ENCODE data around the gene DNPEP. TPM values are rescaled to one million over a fixed set of nuclear protein-coding genes. Genes with fewer than 3 reads are reported as not detected.

The DNPEP gene
- total and polyA plus RNA-seq, 2 of the 4 experiments (the other 2 are of a cell fraction) = 74.2 to 89.4 TPM

GRCh38 chr2:219426068-219426443, 38.3 kb upstream of the DNPEP start:
- H2AK9ac ChIP-seq (replicated peaks; ENCODE audit: low read depth, low read length, poor library complexity) = no peak overlapping the region
- in situ Hi-C loops (cut with MboI; ENCODE audit: low sequenced_read_pairs) (no loop called here), intact Hi-C loops (cut with micrococcal nuclease) (no loop called here), dilution Hi-C loops (cut with HindIII; ENCODE audit: low sequenced_read_pairs, unreplicated experiment) (no loop called here)
- ChIA-PET CTCF (no interaction called here), POLR2A (ENCODE audit: unreplicated experiment) (no interaction called here)
- no peak overlapping the region for H3K18ac ChIP-seq (ENCODE audit: low read depth, low read length)
- H3K9ac ChIP-seq (ENCODE audit: low read depth, low read length) = no peak overlapping the region
- no peak overlapping the region for H3K23ac ChIP-seq (ENCODE audit: low read depth, low read length)
- H3K79me1 ChIP-seq (ENCODE audit: low read depth in 1 of 2, low read length in 2 of 2) = no peaks in the 10 kb centered on the region
- no peak overlapping the region for H2BK20ac ChIP-seq (ENCODE audit: low read depth, low read length)
- TF ChIP-seq ELK1 (IDR thresholded peaks at IDR 0.05; ENCODE audit: borderline replicate concordance, low read depth, low read length) (no peak), MAFK (IDR thresholded peaks at IDR 0.05; ENCODE audit: low read depth, low read length) (no peak), RFX5 (IDR thresholded peaks at IDR 0.05; ENCODE audit: low read depth, low read length) (no peak), CHD1 (IDR thresholded peaks at IDR 0.05; ENCODE audit: low read depth, low read length) (no peak), RAD21 (IDR thresholded peaks at IDR 0.05; ENCODE audit: low read length) (no peak), RCOR1 (IDR thresholded peaks at IDR 0.05; ENCODE audit: insufficient replicate concordance, low read length) (no peak), FOS (IDR thresholded peaks at IDR 0.05; ENCODE audit: low read depth, low read length) (no peak), SMC3 (IDR thresholded peaks at IDR 0.05; ENCODE audit: low read depth, low read length) (no peak), USF2 (IDR thresholded peaks at IDR 0.05; ENCODE audit: low read depth, low read length) (no peak)
- no peak overlapping the region for H2BK120ac ChIP-seq (ENCODE audit: low read depth, low read length)
- no peak overlapping the region for H3K4me2 ChIP-seq (ENCODE audit: low read depth, low read length)
- no peak overlapping the region for H2BK5ac ChIP-seq (ENCODE audit: low read depth, low read length, poor library complexity, severe bottlenecking)
- peaks cover 3% of the 10 kb centered on the region; the same call in 1 of the 2 replicates for H4K20me1 ChIP-seq (ENCODE audit: insufficient read depth, low read length)
- H2AK5ac ChIP-seq (ENCODE audit: low read depth, low read length) = peak overlapping the region; percentile 61; the same call in 1 of the 2 replicates
- H4K8ac ChIP-seq (ENCODE audit: low read depth in 2 of 2, low read length in 2 of 2) = no peak overlapping the region
- no peak overlapping the region for H2BK15ac ChIP-seq (ENCODE audit: low read depth, low read length)
- no peak overlapping the region for H3K14ac ChIP-seq (replicated peaks; ENCODE audit: low read depth, low read length)
- ATAC-seq (ENCODE audit: low read depth) (no peak), DNase-seq (no peak)
- H4K91ac ChIP-seq (ENCODE audit: insufficient read depth, low read depth, low read length) = no peak overlapping the region
- WGBS, 2 experiments (ENCODE audit: extremely low coverage in 2 of 2, insufficient read length in 1 of 2) = 74% methylated on average over 6 of the region's 7 CpGs; no CpG with 5 or more reads in 1 of the 2 experiments
- no peak overlapping the region for H3K27ac ChIP-seq (ENCODE audit: insufficient read depth, low read length)
- H4K5ac ChIP-seq (ENCODE audit: low read depth, low read length) = no peak overlapping the region
- no peak overlapping the region for H3K56ac ChIP-seq (ENCODE audit: extremely low read depth, insufficient read depth, low read length)
- H3K36me3 ChIP-seq (ENCODE audit: control insufficient read depth, insufficient read depth, low read length) = no peaks in the 10 kb centered on the region
- H2AFZ ChIP-seq (replicated peaks; ENCODE audit: low read length, poor library complexity) = no peak overlapping the region
- no peak overlapping the region for H3K4me3 ChIP-seq (ENCODE audit: insufficient read depth, low read depth, low read length)
- peaks cover 6% of the 10 kb centered on the region for H3K9me1 ChIP-seq (ENCODE audit: insufficient read depth, low read length)
- BruUV-seq (replicated peaks) = no TSS peak
- H3K27me3 ChIP-seq (ENCODE audit: control insufficient read depth, insufficient read depth, low read length) = no peaks in the 10 kb centered on the region; the same call in 1 of the 2 replicates
- H3K9me3 ChIP-seq (ENCODE audit: control insufficient read depth, insufficient read depth, low read length) = no peaks in the 10 kb centered on the region
- no peak overlapping the region; the same call in 1 of the 2 replicates for H3K4ac ChIP-seq (ENCODE audit: low read depth, low read length)
- H3K4me1 ChIP-seq (ENCODE audit: control insufficient read depth, insufficient read depth, low read length) = peaks cover 13% of the 10 kb centered on the region

Measured in IMR-90 (cell line).